DMS 273 (cell line): ENCODE measurements around the gene UPF1.
"Not testable (repeated sequence)": the region's sequence is repeated elsewhere in the genome, so short reads cannot be mapped to it uniquely, and the experiment has no call there.

Experiments used
- DNase-seq: peaks from one replicate; lab custom pipeline; 2025; ENCODE audit not compliant: unreplicated experiment; lab: John Stamatoyannopoulos, UW

Gene UPF1

GRCh38 chr19:18896421-18896841 lies 64.7 kb downstream of the UPF1 start:
- peak; percentile 80 for DNase-seq

- DNase-seq = no peak
These were observed 65.6 kb downstream of the UPF1 start for GRCh38 chr19:18897094-18898029.

- peak; percentile 50 for DNase-seq
These were observed 66.4 kb downstream of the UPF1 start for GRCh38 chr19:18898081-18898606.

GRCh38 chr19:18898607-18899408 lies 67.0 kb downstream of the UPF1 start:
- DNase-seq = peak; percentile 50

- peak; percentile 63 for DNase-seq
These were observed 68.1 kb downstream of the UPF1 start for GRCh38 chr19:18899624-18900560.

- DNase-seq = no peak
These were observed 69.1 kb downstream of the UPF1 start for GRCh38 chr19:18900700-18901481.

GRCh38 chr19:18901491-18901890 lies 69.7 kb downstream of the UPF1 start:
- DNase-seq = no peak

- not testable (repeated sequence) for DNase-seq
These were observed 70.8 kb downstream of the UPF1 start for GRCh38 chr19:18902519-18902918.

- no peak for DNase-seq
These were observed 71.6 kb downstream of the UPF1 start for GRCh38 chr19:18903156-18904037.

GRCh38 chr19:18904334-18905057 lies 72.7 kb downstream of the UPF1 start:
- DNase-seq = no peak

GRCh38 chr19:18905058-18905456 lies 73.3 kb downstream of the UPF1 start:
- no peak for DNase-seq

- peak; percentile 38 for DNase-seq
These were observed 73.9 kb downstream of the UPF1 start for GRCh38 chr19:18905513-18906236.

GRCh38 chr19:18906605-18907519 lies 75.1 kb downstream of the UPF1 start:
- DNase-seq = no peak

- no peak for DNase-seq
These were observed 77.3 kb downstream of the UPF1 start for GRCh38 chr19:18908917-18909619.

GRCh38 chr19:18910010-18910409 lies 78.3 kb downstream of the UPF1 start:
- no peak for DNase-seq
